Medulla oblongata (tissue), 1 donor: Measurements from ENCODE around the gene ARCN1.
A peak's percentile ranks its signal among the peaks of the same experiment; 100 is the strongest.
"Not testable (repeated sequence)": the region's sequence is repeated elsewhere in the genome, so short reads cannot be mapped to it uniquely, and the experiment has no call there.

Experiments used
- DNase-seq: peaks from one replicate; pipeline ENCODE4 v3.0.0-alpha.2; 2015; ENCODE audit errors: extremely low spot score

ARCN1 gene

GRCh38 chr11:118544010-118544646, 28.1 kb upstream of the ARCN1 start:
- no peak for DNase-seq

DNA sequence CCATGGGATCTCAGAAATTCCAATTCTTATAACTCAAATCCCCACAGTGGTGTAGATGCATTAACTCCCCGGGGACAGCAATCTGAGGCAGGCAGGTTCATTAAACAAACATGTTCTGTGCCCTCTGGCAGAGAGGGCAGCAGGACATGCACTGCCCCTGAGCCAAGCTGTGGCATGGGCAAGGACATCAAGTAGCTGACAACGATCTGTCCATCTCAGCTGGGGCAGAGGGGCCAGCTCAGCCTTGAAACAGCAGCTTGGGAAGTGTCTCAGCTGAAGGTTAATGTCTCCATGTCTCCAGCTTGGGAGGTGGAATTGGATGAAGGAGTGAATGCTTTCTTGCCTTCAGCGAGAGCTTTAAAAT, 27.6 kb upstream of the ARCN1 start:
- no peak for DNase-seq

- DNase-seq: no peak
Measured at GRCh38 chr11:118545533-118545932, 26.7 kb upstream of the ARCN1 start.

DNA sequence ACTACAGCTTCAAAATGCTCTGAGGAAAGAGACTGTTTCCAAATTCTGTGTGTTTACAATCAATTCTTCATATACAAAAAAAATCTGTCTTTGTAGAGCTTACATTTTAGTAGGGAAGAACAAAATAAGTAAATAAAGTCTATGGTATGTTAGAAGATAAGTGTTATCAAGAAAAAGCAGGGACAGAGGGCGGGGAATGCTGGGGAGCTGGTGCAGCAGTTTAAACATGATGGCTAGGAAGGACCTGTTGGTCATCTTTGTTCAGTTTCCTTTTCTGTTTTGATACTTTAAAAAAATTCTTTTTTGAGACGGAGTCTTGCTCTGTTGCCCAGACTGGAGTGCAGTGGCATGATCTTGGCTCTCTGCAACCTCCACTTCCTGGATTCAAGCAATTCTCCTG, 25.1 kb upstream of the ARCN1 start:
- no peak for DNase-seq

- DNase-seq: no peak
Measured at GRCh38 chr11:118552341-118552740, 19.9 kb upstream of the ARCN1 start.

DNA sequence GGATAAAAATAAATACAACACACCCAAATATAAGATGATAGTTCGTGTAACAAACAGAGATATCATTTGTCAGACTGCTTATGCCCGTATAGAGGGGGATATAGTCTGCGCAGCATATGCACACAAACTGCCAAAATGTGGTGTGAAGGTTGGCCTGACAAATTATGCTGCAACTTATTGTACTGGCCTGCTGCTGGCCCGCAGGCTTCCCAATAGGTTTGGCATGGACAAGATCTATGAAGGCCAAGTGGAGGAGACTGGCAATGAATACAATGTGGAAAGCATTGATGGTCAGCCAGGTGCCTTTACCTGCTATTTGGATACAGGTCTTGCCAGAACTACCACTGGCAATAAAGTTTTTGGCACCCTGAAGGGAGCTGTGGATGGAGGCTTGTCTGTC, 11.4 kb upstream of the ARCN1 start:
- DNase-seq: no peak

GRCh38 chr11:118565051-118565450, 7.2 kb upstream of the ARCN1 start:
- DNase-seq: peak; percentile 50

- no peak for DNase-seq
Measured at GRCh38 chr11:118569670-118570069, 2.5 kb upstream of the ARCN1 start.

DNA sequence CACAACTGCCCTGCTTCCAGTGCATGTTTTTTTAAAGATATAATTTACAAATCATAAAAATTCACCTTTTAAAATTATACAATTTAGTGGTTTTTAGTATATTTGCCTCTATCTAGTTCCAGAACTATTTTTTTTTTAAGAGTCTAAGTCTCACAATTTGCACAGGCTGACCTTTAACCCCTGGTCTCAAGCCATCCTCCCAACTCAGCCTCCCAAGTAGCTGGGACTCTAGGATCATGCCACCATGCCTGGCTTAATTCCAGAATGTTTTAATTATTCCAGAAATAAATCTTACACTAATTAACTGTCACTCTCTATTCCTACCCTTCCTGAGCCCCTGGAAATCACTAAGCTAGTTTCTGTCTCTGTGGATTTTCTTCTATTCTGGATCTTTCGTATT, 1.4 kb upstream of the ARCN1 start:
- DNase-seq: no peak

DNA sequence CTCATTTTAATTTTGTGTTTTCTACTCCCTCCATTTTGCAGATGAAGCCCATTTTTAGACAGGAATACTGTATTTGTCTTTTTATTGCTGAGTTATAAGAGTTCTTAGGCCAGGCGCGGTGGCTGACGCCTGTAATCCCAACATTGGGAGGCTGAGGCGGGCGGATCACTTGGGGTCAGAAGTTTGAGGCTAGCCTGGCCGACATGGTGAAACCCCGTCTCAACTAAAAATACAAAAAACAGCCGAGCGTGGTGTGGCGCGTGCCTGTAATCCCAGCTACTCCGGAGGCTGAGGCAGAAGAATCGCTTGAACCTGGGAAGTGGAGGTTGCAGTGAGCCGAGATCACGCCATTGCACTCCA, 528 bp upstream of the ARCN1 start:
- DNase-seq: not testable (repeated sequence)

DNA sequence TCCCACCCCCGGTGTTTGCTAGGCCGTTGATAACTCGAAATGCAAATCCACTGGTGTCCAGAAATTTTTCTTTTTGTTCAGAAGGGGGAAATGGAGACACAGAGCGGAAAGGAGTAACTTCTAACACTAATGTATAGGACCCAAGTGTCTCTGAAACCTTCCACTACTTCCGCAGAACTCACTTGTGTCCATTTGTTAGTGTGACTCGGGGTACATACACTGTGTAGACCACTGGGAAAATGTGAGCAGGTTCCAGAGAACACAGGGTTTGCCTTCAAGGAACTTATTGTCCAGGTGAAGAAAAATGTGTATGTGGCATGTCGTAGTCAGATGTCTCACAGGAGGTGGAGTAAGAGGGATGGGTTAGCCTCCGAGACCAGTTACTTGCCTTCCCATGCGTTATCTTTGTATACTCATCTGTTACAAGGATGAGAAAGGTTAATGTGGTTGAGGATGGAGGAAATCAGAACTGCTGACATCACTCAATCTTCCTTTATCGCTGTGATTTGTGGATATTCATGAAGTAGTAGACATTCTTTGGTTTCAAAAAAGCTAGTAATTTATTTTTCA, 857 bp downstream of the ARCN1 start:
- peak; percentile 50 for DNase-seq

- no peak for DNase-seq
Measured at GRCh38 chr11:118574636-118575035, 2.4 kb downstream of the ARCN1 start.

GRCh38 chr11:118577995-118578394, 5.8 kb downstream of the ARCN1 start:
- DNase-seq: not testable (repeated sequence)

GRCh38 chr11:118581057-118581456, 8.8 kb downstream of the ARCN1 start:
- no peak for DNase-seq

GRCh38 chr11:118587952-118588351, 15.7 kb downstream of the ARCN1 start:
- no peak for DNase-seq

DNA sequence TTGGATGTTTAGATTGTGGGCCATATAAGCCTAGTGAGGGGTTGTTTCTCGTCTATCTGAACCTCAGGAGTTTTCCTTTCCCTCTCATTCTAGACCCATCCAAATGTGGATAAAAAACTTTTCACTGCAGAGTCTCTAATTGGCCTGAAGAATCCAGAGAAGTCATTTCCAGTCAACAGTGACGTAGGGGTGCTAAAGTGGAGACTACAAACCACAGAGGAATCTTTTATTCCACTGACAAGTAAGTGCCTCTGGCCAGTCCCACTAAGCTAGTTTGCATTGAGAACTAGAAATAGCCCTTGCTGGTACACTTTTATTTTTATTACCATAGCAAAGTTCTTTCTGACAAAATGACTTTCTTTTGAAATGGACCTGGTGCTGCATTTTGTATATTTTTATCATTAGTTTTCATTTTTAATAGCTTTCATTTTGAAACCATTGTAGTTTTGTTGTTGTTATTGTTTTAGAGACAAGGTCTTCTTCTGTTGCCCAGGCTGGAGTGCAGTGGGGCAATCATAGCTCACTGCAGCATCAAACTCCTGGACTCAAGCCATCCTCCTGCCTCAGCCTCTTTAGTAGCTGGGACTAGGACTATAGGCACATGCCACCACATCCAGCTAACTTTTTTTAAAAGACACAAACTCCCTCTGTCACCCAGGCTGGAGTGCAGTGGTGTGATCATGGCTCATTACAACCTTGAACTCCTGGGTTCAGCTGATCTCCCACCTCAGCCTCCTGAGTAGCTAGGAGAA, 20.6 kb downstream of the ARCN1 start:
- peak; percentile 85 for DNase-seq

DNA sequence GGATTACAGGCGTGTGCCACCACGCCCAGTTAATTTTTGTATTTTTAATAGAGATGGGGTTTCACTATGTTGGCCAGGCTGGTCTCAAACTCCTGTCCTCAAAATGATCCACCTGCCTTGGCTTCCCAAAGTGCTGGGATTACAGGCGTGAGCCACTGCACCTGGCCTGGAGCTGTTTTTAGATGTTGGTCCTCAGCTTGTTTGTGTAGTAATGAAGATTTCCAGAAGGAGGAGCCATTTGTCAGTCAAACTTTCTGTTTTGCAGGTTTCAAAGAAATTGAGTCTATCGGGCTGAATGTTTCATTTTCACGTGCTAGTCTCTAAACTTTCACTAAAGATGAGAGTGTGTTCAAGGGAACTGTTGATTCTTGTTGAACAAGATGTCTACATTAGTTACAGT, 22.8 kb downstream of the ARCN1 start:
- peak; percentile 79 for DNase-seq

- DNase-seq: no peak
Measured at GRCh38 chr11:118596224-118597146, 24.3 kb downstream of the ARCN1 start.

DNA sequence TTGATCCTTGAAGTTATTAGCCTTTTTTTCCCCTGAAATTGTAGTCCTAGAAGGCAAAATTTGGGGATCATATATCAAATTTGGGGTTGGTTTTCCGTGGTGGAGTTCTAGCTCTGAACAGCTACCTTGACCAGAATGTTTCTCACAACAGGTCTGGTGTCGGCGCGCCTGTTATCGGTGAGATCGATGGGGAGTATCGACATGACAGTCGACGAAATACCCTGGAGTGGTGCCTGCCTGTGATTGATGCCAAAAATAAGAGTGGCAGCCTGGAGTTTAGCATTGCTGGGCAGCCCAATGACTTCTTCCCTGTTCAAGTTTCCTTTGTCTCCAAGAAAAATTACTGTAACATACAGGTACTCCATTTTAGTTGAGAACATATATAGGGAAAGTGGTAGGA, 25.3 kb downstream of the ARCN1 start:
- DNase-seq: no peak

DNA sequence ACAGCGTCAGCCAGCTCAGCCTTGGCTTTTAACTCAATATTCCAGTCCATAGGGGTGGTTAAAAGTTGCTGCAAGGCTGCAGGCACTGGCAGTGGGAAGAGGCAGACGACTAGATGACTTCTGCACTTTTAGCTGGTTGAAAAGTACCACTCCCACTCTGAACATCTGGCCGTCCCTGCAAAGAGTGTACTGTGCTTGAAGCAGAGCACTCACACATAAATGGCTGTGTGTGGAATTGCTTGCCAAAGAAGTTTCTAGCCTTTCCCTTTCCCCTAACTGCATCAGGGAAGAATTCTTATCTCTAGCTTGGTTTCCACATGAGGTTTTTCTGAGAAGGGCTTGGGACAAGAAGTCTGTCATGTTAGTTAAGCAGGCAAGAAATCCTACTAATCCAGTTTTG, 30.1 kb downstream of the ARCN1 start:
- no peak for DNase-seq

DNA sequence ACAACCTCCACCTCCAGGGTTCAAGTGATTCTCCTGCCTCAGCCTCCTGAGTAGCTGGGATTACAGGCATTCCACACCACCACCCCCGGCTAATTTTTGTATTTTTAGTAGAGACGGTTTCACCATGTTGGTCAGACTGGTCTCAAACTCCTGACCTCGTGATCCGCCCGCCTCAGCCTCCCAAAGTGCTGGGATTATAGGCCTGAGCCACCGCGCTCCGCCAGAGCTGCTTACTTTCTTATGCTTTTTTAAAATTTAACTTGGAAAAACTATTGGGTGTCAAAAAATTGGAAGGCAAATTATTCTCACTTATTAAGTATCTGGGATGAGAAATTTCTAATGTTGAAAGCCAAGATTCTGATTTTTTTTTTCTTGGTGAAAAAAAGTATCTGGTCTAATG, 31.5 kb downstream of the ARCN1 start:
- not testable (repeated sequence) for DNase-seq

GRCh38 chr11:118604566-118604965, 32.4 kb downstream of the ARCN1 start:
- DNase-seq: no peak
